Fibroblast of the aortic adventitia (primary cell): ENCODE measurements around the gene MYH6. TPM values are rescaled to one million over a fixed set of nuclear protein-coding genes. Genes with fewer than 3 reads are reported as not detected.
A peak's percentile ranks its signal among the peaks of the same experiment; 100 is the strongest.

Experiments used
- DNase-seq: peaks from one replicate; pipeline ENCODE4 v3.0.0-alpha.2; 2010; ENCODE audit warnings: low read depth
- H3K4me3 ChIP-seq: 2 replicates; pipeline ENCODE4 v1.5.1; 2011; ENCODE audit warnings: low read depth, mild to moderate bottlenecking, control low read depth, low read length, moderate library complexity
- total RNA-seq: library from RNA; depleted of rRNA; stranded (reverse); fragments of >200 nt; gene quantifications from 2 replicates; pipeline ENCODE4 v1.2.3, GENCODE V29; 2012; ENCODE audit warnings: low replicate concordance
- TF ChIP-seq, protein P1 (sequence below): IDR thresholded peaks from 2 replicates; pipeline ENCODE4 v1.5.1; 2011; ENCODE audit warnings: mild to moderate bottlenecking, low read length, control low read depth, inconsistent platforms; ENCODE audit not compliant: insufficient read depth

MYH6 gene
- total RNA-seq, 1 donor, result not detected

DNA sequence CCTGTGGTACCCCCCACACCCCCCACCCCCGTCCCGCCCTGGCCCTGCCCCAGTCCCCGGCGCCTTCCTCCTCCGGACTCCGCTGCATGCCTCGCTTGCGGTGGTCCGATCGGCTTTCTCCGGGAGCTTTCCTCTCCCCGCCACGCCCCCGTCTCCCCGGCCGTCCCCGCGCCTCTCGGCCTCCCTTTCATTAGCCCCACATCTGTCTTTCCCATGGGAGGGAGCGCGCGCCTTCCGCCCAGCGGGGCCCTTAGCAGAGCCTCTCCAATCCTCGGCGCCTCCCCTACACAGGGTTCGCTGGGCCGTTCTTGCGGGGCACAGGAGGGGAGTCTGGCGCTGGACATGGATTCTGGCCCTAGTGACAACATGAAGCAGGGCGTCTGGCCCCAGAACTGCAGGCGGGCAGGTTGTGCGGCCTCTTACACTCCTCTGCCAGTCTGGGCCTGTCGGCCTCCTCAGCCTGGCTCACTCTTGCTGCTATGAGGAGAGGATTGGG is 41.6 kb downstream of the MYH6 start:
- TF ChIP-seq, protein P1, sequence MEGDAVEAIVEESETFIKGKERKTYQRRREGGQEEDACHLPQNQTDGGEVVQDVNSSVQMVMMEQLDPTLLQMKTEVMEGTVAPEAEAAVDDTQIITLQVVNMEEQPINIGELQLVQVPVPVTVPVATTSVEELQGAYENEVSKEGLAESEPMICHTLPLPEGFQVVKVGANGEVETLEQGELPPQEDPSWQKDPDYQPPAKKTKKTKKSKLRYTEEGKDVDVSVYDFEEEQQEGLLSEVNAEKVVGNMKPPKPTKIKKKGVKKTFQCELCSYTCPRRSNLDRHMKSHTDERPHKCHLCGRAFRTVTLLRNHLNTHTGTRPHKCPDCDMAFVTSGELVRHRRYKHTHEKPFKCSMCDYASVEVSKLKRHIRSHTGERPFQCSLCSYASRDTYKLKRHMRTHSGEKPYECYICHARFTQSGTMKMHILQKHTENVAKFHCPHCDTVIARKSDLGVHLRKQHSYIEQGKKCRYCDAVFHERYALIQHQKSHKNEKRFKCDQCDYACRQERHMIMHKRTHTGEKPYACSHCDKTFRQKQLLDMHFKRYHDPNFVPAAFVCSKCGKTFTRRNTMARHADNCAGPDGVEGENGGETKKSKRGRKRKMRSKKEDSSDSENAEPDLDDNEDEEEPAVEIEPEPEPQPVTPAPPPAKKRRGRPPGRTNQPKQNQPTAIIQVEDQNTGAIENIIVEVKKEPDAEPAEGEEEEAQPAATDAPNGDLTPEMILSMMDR, result no peak
- no peak overlapping the region for H3K4me3 ChIP-seq
- no peak for DNase-seq

DNA sequence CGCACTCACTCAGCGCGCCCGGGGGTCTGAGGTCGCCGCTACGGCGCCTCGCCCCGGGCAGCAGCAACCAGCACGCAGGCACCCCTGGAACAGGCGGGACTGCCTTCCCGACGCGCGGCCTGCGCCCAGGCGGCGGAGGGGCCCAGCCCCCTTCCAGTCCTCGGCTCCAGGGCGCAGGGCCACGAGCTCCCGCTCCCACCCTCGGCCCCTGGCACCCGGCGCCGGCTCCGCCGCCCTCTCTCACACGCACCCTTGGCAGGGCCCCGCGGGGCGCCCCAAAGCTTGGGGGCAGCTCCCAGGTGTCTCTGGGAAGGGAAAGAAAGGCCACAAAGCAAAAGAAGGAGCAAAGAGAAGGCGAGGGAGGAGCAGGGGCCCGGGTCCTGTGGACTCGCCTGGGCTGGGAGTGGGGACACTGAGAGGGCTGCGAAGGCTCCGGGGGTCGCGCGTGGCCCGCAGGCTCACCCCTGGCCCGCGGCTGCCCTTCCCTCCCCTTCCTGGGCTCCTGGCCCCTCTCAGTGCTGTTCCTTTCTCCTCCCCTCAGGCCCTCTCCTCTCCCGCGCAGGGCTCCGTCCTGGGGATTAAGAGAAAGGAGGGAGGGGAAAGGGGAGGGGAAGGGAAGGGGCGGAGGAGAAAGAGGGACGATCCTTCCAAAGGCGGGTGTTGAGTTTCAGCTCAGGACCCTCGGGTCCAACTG is 42.2 kb downstream of the MYH6 start:
- no peak for DNase-seq
- peak overlapping the region; percentile 22 for H3K4me3 ChIP-seq
- TF ChIP-seq, protein P1, result no peak

DNA sequence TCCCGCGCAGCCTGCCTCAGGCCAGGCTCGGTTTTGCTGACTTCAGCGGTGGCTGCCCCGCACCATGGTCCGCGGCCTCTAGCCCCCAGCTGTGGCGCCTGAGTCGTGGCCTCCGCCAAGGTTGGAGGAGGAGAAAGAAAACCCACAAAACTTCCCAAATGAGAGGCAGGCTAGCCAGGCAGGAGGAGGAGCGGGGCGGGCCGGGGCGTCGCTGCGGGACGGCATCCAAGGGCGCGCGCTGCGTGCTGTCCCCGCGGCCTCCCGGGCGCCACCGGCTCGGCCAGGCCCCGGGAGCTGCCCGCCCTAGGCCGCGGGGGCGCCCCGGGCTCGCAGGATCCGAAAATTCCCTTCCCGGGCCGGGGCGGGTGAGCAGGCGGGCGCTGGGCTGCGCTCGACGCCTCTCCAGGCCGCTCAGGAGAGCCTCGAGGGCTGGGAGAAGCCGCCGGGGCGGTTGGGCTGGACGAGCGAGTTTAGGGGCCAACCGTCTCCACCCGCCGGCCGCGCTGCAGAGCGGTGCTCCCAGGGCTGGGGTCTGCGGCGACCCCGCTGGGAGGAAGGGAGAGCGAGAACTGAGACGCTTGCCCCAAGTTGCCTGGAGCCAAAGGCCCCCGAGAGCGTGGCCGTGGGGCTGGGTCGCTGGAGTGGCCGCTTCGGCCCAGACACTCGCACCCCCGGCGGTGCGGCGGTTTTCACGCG is 42.9 kb downstream of the MYH6 start, which contains the start of gene EFS:
EFS (minus strand) TSS at position 137 of the 696 bp plus-strand sequence. CDS start 147 bp downstream, outside the sequence.
- DNase-seq, result no peak
- peak within 1 kb of the TSS; percentile 44 for H3K4me3 ChIP-seq

DNA sequence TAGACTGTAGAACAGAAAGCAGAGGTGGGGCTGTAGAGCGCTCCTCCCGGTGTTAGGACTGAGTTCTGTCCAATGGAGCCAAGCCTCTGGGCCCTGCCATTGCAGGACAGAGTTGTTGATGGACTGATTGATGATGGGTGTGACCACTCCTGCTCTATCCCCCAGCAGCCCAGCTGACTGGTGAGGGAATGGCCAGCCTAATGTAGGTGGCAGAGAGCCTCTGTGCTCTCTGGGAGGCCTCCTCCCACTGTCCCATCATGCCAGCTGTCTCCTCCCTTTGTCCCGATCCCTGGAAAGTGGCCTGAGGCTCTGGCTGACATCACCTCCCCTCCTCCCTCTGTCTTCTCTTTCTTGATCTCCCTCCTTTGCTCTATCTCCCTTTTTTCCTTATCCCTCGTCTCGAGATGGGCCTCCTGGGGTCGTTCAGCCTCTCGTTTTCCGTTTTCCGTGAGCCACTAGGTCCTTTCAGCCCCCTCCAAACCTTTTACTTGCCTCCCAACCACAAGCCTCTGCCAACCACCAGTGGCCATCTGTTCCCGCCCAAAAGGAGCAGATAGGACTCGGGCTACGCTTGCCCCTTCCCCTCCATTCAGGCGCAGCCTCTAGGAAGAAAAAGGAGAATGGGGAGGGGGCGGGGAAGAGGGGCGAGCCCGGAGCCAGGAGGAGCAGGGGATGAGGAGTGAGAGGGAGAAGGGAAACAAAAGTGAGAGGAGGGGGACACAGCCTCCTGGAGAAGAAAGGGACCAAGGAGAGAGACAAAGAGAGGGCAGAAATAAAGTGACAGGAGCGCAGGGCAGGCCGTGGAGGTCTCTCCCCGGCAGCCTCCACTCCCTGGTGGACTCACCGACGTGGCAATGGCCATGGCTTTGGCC is 43.7 kb downstream of the MYH6 start:
- H3K4me3 ChIP-seq, result peak overlapping the region; percentile 44
- no peak for DNase-seq
- TF ChIP-seq, protein P1, result no peak

More for the DNA sequence above, 42.9 kb downstream of the MYH6 start, which contains the start of gene EFS:
- TF ChIP-seq, protein P1, result no peak

DNA sequence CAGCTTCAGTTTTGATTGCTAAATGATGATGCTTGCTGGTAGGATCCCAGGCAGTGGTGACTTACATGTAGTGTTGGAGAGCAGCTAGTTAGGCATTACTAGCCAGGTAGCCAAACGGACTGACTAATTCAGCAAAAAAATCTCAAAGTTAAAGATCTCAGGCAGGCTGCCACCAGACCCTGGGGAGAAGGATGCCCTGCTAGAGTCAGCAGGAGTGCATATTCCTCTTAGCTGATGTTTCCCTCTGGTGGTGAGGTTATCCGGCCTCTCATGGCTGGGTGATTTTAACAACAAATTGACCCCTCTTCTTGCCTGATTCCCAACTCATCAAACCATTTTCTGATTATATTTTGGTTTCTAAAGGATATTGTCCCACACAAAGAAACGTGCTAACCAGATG is 45.9 kb downstream of the MYH6 start:
- no peak overlapping the region for H3K4me3 ChIP-seq
- TF ChIP-seq, protein P1, result peak; percentile 15
- DNase-seq, result peak; percentile 10

DNA sequence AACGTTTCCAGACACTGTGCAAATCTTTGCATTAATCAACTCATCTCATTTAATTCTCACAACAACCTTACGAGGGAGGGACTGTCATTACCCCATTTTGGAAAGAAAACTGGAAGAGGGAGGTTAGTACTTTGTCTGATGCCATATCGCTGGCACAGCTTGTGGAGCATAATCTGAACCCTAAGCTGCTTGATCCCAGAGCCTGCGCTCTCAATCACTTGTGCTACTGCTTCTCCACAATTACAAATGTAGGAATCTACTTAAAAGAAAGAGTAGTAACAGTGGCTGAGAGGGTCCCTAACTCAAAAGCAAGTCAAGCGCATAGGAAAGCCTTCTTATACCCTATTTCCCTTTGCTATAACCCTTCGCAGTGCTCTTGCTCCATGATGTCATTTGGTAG is 46.3 kb downstream of the MYH6 start:
- TF ChIP-seq, protein P1, result no peak
- no peak for DNase-seq
- no peak overlapping the region for H3K4me3 ChIP-seq
